Retinal pigment epithelial cell (primary cell): ENCODE measurements around the gene GPR84.
A peak's percentile ranks its signal among the peaks of the same experiment; 100 is the strongest.

Source experiments
- DNase-seq: peaks from one replicate; pipeline ENCODE4 v3.0.0-alpha.2; 2010; ENCODE audit warnings: low read depth
- H3K4me3 ChIP-seq: 2 replicates; pipeline ENCODE4 v1.5.1; 2011; ENCODE audit warnings: mild to moderate bottlenecking, low read length, control low read depth, moderate library complexity
- CTCF ChIP-seq: conservative IDR thresholded peaks from 2 replicates; pipeline ENCODE4 v1.5.1; 2011; ENCODE audit warnings: low read depth, low read length, control low read depth, inconsistent platforms

Gene GPR84

GRCh38 chr12:54368709-54369596 lies 4.7 kb upstream of the GPR84 start:
- peak; percentile 91 for TF ChIP-seq CTCF
- DNase-seq: no peak
- no peak overlapping the region for H3K4me3 ChIP-seq

- no peak for DNase-seq
- TF ChIP-seq CTCF: no peak
- no peak overlapping the region for H3K4me3 ChIP-seq
Measured at GRCh38 chr12:54368025-54368708, 3.9 kb upstream of the GPR84 start.

- no peak for TF ChIP-seq CTCF
- no peak for DNase-seq
- H3K4me3 ChIP-seq: no peak overlapping the region
Measured at GRCh38 chr12:54363618-54364017, 668 bp downstream of the GPR84 start.

- no peak for DNase-seq
- no peak overlapping the region for H3K4me3 ChIP-seq
- no peak for TF ChIP-seq CTCF
Measured at GRCh38 chr12:54363047-54363446, 1.2 kb downstream of the GPR84 start.

- H3K4me3 ChIP-seq: no peak overlapping the region
- no peak for DNase-seq
- TF ChIP-seq CTCF: peak; percentile 94
Measured at GRCh38 chr12:54360717-54361456, 3.4 kb downstream of the GPR84 start.

- peak overlapping the region; percentile 46 for H3K4me3 ChIP-seq
- TF ChIP-seq CTCF: no peak
- no peak for DNase-seq
Measured at GRCh38 chr12:54359762-54360351, 4.4 kb downstream of the GPR84 start.
